ENCODE results near the gene HNF1A. TPM values are rescaled to one million over a fixed set of nuclear protein-coding genes. Genes with fewer than 3 reads are reported as not detected.
A peak's percentile ranks its signal among the peaks of the same experiment; 100 is the strongest.
"Not testable (repeated sequence)": the region's sequence is repeated elsewhere in the genome, so short reads cannot be mapped to it uniquely, and the experiment has no call there.

Gene HNF1A
- total RNA-seq, 4 donors from 2014 or later, result not detected

DNA sequence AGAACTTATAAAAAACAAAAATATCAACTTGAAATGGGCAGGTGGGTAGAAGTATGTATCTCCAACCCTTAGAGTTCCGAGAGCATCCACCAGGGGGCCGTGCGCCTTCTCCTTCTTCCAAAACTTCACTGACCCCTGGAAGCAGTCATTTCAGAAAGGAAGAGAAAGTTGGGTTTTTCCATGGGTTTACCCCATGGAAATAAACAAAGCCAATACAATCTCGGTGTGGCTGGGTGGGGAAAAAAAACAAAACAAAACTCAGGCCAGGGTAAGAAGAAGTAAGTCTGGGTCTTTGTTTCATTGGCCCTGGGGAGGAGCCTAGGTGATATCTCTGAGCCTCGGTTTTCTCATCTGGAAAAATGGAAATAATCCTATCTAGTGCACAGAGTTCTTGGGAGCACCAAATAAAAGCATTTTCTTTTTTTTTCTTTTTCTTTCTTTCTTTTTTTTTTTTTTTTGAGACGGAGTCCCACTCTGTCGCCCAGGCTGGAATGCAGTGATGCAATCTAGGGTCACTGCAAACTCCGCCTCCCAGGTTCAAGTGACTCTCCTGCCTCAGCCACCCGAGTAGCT is 33.6 kb upstream of the HNF1A start:
- Histone ChIP-seq H3K9me3 (no peaks in the 10 kb centered on the region), H3K4me1 (no peaks in the 10 kb centered on the region), H3K27me3 (no peaks in the 10 kb centered on the region), H3K27ac (no peak overlapping the region), H3K4me3 (no peak overlapping the region), H3K36me3 (no peaks in the 10 kb centered on the region)
- WGBS, 2 donors, result 45 to 47% methylated on average over 9 of the region's 9 CpGs
- DNase-seq (ENCODE audit: low spot score in 2 of 2), result peak; percentile 22 to 58
- TF ChIP-seq, protein P1, sequence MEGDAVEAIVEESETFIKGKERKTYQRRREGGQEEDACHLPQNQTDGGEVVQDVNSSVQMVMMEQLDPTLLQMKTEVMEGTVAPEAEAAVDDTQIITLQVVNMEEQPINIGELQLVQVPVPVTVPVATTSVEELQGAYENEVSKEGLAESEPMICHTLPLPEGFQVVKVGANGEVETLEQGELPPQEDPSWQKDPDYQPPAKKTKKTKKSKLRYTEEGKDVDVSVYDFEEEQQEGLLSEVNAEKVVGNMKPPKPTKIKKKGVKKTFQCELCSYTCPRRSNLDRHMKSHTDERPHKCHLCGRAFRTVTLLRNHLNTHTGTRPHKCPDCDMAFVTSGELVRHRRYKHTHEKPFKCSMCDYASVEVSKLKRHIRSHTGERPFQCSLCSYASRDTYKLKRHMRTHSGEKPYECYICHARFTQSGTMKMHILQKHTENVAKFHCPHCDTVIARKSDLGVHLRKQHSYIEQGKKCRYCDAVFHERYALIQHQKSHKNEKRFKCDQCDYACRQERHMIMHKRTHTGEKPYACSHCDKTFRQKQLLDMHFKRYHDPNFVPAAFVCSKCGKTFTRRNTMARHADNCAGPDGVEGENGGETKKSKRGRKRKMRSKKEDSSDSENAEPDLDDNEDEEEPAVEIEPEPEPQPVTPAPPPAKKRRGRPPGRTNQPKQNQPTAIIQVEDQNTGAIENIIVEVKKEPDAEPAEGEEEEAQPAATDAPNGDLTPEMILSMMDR (IDR thresholded peaks at IDR 0.05), result peak; percentile 23 to 59 (median 39)
- no peak for TF ChIP-seq POLR2A (IDR thresholded peaks at IDR 0.05)

DNA sequence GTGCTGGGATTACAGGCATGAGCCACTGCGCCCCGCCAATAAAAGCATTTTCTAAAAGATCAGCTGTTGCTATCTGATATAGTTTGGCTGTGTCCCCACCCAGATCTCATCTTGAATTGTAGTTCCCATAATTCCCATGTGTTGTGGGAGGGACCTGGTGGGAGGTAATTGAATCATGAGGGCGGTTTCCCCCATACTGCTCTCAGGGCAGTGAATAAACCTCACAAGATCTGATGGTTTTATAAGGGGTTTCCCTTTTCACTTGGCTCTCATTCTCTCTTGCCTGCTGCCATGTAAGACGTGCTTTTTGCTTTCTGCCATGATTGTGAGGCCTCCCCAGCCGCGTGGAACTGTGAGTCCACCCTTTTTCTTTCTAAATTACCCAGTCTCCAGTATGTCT is 32.8 kb upstream of the HNF1A start:
- H3K36me3 ChIP-seq; H3K9me3 ChIP-seq; H3K4me1 ChIP-seq; H3K27me3 ChIP-seq; H3K27ac ChIP-seq; DNase-seq (ENCODE audit: low spot score in 2 of 2); H3K4me3 ChIP-seq: not testable (repeated sequence)
- 83 to 90% methylated on average over 6 of the region's 6 CpGs for WGBS, 2 donors

DNA sequence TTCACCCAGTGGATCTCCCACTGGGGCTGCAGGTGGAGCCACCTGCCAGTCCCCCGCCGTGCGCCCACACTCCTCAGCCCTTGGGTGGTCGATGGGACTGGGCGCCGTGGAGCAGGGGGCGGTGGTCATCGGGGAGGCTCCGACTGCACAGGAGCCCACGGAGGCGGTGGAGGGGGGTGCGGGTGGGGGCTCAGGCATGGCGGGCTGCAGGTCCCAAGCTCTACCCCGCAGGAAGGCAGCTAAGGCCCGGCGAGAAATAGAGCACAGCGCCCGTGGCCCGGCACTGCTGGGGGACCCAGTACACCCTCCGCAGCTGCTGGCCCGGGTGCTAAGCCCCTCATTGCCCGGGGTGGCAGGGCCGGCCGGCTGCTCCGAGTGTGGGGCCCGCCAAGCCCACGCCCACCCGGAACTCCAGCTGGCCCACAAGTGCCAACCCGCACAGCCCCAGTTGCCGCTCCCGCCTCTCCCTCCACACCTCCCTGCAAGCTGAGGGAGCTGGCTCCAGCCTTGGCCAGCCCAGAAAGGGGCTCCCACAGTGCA is 28.0 kb upstream of the HNF1A start:
- DNase-seq (ENCODE audit: low spot score in 2 of 2); H3K4me1 ChIP-seq; H3K4me3 ChIP-seq; H3K36me3 ChIP-seq; H3K27me3 ChIP-seq; H3K27ac ChIP-seq: not testable (repeated sequence)
- 98% methylated on average over 17 of the region's 31 CpGs; no CpG with 5 or more reads in 1 of the 2 donors for WGBS, 2 donors
- H3K9me3 ChIP-seq, result peaks cover 0 to 10% (median 0%) of the 10 kb centered on the region in 4 donors

DNA sequence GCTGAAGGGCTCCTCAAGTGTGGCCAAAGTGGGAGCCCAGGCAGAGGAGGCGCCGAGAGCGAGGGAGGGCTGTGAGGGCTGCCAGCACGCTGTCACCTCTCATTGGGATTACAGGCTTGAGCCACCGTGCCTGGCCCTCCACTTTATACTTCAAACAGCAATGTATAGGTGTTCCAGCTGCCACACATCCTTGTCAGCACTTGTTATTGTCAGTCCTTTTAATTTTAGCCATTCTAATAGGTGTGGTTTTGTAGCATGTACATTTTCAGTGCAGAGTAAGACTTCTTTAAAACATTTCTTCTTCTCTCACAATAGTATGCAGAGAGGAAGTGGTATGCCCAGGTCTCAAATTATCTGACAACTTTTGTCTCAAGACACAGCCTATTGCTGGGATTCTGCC is 27.5 kb upstream of the HNF1A start:
- 97 to 99% methylated on average over 5 of the region's 5 CpGs for WGBS, 2 donors
- H3K27ac ChIP-seq, result no peak overlapping the region
- no peaks in the 10 kb centered on the region for H3K27me3 ChIP-seq
- peaks cover 0 to 12% (median 0%) of the 10 kb centered on the region in 4 donors for H3K9me3 ChIP-seq
- no peak overlapping the region for H3K4me3 ChIP-seq
- H3K36me3 ChIP-seq, result no peaks in the 10 kb centered on the region
- no peak for DNase-seq (ENCODE audit: low spot score in 2 of 2)
- H3K4me1 ChIP-seq, result no peaks in the 10 kb centered on the region
- no peak for TF ChIP-seq EP300 (IDR thresholded peaks at IDR 0.05)
- TF ChIP-seq, protein P1 (IDR thresholded peaks at IDR 0.05), result no peak
- no peak for TF ChIP-seq POLR2A (IDR thresholded peaks at IDR 0.05)

DNA sequence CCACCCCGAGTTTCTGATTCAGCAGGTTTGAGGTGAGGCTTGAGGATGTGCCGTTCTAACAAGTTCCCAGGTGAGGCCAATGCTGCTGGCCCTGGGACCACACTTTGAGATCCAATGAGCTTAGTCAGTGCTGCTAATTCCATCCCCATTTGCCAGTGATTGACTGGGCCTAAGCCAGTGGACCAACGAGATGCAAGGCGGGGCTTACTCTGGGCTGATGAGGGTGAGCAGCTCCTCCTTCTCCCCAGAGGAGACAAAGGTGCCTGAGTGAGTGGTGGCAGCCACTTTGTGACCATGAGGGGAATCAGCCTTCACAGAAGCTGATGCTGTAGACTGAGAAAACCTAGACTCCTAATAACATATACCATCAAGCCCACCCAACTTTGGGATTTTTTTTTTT is 23.1 kb upstream of the HNF1A start:
- Histone ChIP-seq H3K9me3 (peaks cover 0 to 12% (median 0%) of the 10 kb centered on the region in 4 donors), H3K36me3 (no peaks in the 10 kb centered on the region), H3K4me3 (no peak overlapping the region), H3K27me3 (no peaks in the 10 kb centered on the region), H3K4me1 (no peaks in the 10 kb centered on the region), H3K27ac (no peak overlapping the region)
- no peak for DNase-seq (ENCODE audit: low spot score in 2 of 2)
- TF ChIP-seq POLR2A (IDR thresholded peaks at IDR 0.05), result no peak
- TF ChIP-seq, protein P1 (IDR thresholded peaks at IDR 0.05), result no peak
- TF ChIP-seq EP300 (IDR thresholded peaks at IDR 0.05), result no peak
- WGBS, 2 donors, result 74 to 78% methylated on average over 4 of the region's 4 CpGs

DNA sequence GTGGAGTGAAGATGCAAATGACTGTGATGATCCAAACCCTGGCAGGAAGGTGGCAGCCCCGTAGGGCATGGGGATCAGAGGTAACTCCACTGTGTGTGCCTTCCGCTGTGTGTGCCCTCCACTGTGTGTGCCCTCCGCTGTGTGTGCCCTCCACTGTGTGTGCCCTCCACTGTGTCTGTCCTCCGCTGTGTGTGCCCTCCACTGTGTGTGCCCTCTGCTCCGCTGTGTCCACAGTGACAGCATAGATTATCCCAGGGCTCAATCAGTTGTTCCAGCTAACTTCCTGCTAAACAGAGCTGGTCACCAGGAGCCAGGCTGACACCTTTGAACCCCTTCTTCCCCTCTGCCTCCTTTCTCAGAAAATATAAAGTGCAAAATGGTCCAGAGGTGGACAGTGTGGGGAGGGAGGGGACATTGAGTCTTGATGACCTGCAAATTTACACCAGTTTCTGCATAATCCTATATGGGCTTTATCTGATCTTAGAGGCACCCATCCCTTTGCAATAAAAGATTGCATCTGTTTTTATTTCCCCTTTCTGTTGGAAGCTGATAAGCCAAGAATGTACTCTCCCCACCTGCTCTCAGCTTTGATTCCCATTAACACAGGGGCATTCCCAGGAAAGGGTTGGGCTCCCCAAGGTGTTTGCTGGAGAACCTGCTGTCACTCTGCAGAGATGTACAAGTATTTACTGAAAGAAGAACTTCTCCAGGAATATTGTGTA is 21.6 kb upstream of the HNF1A start:
- Histone ChIP-seq H3K4me3 (no peak overlapping the region), H3K9me3 (peaks cover 0 to 3% (median 0%) of the 10 kb centered on the region in 4 donors), H3K36me3 (no peaks in the 10 kb centered on the region), H3K27ac (no peak overlapping the region), H3K4me1 (no peaks in the 10 kb centered on the region), H3K27me3 (no peaks in the 10 kb centered on the region)
- TF ChIP-seq EP300 (IDR thresholded peaks at IDR 0.05) (no peak), POLR2A (IDR thresholded peaks at IDR 0.05) (no peak)
- TF ChIP-seq, protein P1 (IDR thresholded peaks at IDR 0.05), result no peak
- no peak for DNase-seq (ENCODE audit: low spot score in 2 of 2)
- 72 to 93% methylated on average over 5 of the region's 5 CpGs for whole genome bisulfite sequencing, 2 donors
